ENCODE data around the gene RBMS3.
A peak's percentile ranks its signal among the peaks of the same experiment; 100 is the strongest.
"Not testable (repeated sequence)": the region's sequence is repeated elsewhere in the genome, so short reads cannot be mapped to it uniquely, and the experiment has no call there.

RBMS3 gene

DNA sequence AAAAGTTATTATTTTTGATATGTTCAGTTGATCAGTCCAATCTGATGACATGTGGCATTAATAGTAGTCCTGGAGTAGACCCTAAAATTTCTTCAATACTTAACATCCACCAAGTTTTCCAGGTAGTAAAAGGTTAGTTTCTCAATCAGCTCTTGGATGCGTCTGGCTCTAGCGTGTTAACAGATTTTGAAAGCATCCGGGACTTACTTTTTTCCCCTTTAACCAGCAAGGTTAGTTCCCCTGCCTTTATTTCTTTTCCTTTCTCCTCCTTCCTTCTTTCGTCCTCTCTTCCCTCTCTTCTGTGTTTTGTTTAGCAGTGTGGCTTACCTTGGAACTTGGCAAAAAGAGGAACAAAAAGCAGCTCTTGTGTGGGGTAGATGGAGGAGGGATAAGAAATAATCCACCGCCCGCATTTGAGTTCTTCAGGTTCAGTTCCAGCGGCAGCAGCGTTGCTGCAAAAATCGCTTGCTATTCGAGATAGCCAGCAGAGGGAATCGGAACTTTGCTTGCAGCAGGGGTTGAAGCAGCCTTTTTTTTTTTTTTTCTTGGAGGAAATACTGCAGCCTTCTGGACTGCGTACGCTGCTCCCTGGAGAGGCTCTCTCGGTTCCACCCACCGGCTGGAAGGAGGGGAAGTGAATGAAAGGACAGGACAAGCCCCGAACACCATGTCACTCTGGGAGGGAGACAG is at the start of gene RBMS3:
Gene RBMS3 (plus strand): TSS at position 668 of the 690 bp plus-strand sequence.
- DNase-seq (ENCODE audit: low spot score), result peak; percentile 70

DNA sequence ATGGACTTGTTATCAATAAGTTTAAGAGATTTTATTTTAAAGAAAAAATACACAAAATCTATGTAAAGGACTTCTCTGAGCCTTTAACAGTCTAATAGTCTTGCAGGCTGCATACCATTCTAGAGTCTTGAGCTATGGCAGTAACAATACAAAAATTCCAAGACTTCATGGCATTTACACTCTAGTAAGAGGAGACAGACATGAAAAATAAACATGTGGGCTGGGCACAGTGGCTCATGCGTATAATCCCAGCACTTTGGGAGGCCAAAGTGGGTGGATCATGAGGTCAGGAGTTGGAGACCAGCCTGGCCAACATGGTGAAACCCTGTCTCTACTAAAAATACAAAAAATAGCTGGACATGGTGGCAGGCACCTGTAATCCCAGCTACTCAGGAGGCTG is 47.7 kb upstream of the RBMS3 start:
- not testable (repeated sequence) for DNase-seq (ENCODE audit: low spot score)

DNA sequence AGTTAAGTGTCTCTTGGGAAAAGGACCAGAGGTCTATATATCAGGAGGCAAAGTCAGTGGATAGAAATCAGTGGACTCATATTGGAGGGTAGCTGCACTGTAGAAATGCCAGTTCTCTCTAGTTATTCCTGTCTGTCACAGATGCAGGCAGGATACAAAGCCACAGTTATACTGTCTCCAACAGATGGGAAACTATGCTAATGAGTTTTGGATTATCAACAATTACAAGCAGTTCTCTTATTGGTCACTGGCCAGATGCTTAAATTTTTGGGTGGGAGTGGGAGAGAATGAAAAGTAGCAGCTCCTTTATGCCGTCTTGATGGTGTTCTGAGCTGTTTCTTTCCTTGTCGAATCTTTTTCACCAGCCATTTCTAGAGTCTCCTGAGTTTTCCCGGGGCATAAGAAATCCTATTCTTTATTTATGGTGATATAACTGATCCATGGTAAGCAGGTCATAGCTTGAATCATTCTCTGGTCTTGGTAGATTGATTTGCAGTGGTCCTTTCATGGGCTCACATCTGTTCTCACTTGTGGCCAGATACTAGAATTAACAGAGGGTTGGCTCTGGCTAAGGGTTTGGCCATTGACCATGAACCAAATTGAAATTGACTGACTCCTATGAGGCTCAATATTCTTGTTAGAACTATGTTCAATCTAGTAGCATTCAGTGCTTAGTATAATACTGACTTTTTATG is 44.6 kb upstream of the RBMS3 start:
- no peak for DNase-seq (ENCODE audit: low spot score)

DNA sequence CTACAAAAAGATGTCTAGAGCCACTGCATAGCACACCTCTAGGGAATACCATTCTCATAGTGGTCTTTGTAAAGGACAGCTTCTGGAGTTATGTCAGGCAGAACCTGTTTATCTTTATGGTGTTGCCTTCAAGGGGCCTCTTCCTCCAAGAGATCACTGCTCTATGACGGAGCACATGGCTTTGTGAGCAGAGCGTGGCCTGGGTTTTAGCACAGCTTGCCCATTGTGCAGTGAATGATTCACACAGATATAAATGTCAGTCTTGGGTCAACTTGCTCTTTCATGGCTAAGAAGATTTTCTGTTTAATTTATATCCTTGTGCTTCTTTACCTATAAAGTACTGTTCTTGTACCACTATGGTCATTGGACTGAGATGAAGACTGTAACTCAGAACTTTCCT is 41.5 kb upstream of the RBMS3 start:
- DNase-seq (ENCODE audit: low spot score), result no peak

DNA sequence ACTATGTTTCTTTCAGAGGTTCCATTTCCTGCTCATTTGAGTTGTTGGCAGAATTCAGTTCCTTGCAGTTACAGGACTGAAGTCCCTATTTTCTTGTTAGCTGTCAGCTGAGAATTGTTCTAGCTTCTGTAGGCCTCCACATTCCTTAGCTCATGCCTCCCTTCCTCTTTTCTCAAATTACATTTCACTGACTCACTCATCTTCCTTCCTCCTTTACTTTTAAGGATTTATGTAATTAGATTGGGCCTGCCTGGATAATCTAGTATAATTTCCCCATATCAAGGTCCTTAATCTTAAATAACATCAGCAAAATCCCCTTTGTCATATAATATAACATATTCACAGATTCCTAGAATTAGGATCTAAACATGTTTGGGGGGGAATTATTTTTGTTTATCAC is 40.6 kb upstream of the RBMS3 start:
- no peak for DNase-seq (ENCODE audit: low spot score)

DNA sequence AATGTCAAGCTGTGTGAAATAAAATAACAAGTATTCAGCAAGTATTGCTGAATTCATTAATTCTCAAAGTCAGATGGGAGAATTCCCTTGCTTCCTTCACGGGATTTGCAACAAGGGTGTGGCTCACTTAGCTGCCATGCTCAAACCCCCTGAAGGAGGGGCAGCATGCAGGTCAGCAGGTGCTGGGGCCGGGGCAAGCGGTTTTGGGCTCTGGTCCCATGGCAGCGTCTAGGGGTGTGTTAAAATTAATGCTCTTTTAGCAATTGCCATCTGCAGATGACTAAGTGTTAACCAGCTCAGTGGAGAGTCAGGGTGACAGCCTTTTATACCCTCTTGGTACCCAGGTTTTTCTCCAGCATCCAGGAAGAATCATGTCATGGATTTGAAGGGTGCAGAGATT is 40.0 kb upstream of the RBMS3 start:
- no peak for DNase-seq (ENCODE audit: low spot score)

DNA sequence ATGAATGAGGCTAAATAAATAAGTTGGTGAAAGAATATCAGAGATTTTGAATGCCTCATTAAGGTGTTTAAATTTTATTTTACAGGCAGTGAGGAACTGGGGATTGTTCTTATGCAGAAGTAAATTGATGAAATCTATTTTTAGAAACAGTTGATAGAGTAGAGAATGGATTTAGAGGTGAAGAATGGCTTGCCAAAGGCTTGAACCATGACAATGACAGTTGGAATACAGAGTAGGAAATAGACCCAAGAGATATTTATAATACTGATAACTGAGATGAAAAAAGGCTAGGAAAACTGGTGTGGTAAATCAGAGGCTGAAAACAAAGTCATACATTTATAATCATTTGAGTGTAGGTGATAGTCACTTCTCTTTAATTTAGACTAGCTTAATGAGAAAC is 39.0 kb upstream of the RBMS3 start:
- no peak for DNase-seq (ENCODE audit: low spot score)

DNA sequence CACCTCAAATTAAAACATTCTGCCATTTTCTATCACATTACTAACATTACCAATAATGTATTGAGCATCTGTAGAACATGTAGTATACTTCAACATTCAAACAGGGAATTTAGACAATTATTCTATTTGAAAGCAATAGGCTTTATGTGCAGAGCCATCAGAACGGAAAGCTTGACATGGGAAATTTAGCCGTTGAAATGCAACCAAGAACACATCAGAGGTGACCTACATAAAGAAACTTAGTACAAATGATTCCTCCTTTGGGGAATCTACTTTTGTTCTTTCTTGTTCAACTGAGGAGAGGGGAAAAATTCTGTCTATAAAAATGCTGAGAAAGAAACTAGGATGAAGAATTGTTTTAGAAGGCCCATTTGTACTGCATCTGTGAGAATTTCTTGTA is 38.6 kb upstream of the RBMS3 start:
- no peak for DNase-seq (ENCODE audit: low spot score)

DNA sequence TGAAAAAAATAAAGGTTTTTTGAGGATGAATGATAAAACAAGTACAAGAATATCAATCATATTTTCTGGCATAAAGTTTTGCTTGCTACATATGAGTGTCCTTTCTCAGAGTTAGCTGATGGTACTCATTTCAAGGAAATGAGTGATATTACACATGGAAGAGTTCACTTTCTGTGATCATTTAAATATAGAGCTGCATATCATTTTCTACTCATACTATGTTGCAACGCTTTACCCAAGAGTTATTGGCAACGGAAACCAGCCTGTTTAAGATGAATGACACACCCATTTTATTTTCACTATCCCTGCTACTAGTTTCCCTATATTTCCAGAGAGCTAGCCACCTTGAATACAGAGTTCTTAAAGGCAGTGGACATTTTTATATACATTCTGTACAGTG is 35.4 kb upstream of the RBMS3 start:
- no peak for DNase-seq (ENCODE audit: low spot score)

DNA sequence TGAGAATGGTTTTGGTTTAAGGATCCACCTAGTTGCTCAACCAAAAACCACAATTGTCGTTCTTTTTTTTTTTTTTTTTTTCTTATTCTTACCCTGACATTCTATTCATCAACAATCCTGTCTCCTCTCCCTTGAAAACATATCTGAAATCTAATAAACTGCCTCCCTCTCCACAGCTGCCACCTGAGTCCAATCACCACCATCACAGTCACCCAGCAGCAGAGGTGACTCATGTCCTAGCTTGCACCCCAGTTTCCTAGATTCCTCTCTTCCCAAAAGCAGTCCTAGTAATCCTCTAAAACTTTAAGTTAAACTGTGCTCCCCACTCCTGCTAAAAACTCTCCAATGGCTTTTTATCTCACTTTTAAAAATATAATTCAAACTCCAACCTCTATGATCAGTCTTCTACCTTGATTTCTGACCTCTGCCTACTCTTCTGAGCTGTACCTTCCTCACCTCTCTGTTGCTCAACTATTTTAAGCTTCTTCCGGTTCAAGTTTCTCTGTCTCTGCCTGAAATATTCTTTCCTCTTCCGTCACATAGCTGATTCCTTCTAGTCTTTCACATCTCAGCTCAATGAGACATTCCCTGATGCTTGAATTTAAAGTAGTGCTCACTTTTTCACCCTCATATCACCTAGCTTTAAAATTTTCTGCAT is 33.7 kb upstream of the RBMS3 start:
- no peak for DNase-seq (ENCODE audit: low spot score)

DNA sequence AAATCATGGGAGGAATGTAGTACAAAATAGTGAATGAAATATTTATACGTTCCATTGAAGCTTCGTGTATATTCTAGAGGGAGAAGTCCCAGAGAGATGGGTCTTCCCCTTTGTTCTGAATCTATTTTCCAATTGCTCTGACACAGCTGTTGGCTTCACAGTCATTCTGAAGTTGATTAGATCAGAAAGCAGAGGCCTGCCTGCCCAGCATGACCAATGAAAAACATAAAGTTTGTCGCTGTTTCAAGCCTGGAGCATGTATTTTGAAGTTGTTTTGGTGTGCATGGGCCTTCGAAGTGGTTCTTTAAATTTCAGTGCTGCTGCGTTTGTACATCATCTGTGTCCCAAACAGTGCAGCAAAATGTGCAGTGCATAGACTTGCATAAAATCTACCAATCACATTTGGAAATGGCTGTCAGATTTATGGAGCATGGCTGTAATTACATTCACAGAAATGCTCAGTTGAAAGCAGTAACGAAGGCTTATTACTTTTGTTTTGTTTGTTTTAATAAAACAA is 31.0 kb upstream of the RBMS3 start:
- no peak for DNase-seq (ENCODE audit: low spot score)

DNA sequence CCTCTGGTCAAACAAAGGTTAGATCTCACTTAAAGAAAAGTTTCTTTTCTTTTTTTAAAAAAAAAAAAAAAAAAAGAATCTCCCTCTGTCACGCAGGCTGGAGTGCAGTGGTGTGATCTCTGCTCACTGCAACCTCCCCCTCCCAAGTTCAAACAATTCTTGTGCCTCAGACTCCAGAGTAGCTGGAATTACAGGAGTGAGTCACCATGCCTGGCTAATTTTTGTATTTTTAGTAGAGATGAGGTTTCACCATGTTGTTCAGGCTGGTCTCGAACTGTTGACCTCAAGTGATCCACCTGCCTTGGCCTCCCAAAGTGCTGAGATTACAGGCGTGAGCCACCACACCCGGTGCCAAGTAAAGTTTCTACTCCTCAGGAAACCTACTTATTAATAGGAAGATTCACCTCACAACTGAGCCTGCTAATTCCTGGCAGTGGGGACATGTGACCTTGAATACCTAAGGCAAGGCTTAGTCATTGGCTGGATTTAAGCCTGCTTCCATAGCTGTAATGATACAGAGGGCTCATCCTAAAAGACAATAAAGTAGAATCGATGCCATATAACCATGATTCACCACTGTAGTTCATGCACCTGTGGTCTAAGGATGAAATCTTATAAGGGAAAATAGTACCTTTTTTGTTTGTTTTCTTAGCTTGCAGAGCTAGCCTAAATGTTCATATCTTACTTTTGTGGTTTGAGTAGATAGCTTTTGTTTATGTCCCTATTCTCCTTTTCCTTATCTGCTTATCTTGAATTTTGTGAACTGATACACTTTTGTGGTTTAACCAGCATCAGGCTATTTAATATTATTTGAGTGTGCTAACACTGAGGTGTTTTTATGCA is 24.8 kb upstream of the RBMS3 start:
- no peak for DNase-seq (ENCODE audit: low spot score)

DNA sequence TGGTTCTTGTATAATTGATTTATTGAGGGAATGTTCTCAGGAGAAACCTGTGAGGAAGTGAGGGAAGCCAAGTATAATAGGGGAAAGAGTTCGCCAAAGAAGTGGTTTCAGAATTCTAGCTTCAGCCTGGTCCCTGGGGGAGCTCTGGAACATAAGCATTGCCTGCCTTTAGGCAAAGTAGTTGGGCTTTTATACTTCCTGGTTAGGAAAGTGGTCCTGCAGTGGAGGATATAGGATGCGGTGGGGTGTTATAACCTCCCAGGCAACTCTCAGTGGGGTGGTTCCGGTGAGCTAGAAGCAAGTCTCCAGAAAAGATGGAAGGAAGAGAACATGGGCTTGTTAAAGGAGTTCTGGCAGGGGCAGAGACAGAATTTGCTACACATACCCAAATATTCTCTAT is 22.7 kb upstream of the RBMS3 start:
- no peak for DNase-seq (ENCODE audit: low spot score)

DNA sequence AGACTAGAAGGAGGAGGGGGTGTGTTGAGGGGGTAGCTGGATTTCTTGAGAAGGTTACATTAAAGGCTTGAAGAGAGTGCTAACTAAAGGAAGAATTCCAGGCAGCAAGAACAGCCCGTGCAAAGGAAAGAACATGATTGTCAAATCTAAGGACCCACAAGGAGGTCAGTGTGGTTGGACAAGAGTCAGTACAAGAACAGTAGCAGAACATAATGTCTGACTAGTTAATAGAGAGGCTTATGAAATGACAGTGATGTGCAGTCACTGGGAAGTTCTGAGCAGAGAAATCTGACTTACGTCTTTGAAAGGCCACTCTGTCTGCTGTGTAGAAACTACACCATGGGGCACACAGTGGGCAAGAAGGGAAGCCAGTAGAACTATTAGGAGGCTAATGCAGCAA is 19.8 kb upstream of the RBMS3 start:
- no peak for DNase-seq (ENCODE audit: low spot score)

DNA sequence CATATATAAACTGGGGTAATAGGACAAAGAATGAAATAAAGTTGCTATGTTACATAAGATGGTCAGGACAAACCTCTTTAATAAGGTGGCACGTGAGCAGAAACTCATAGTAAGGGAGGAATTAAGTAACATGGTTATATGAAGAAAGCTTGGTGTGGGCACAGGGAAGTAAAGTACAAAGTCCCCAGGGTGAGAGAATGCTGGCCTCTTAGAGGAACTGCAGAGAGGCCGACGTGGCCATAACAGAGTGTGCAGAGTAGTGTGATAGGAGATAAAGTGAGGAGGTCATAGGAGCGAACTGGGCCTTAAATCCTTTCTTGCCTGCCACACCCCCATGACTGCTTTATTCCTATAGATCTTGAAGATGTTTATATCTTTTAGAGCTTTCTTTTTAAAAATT is 17.4 kb upstream of the RBMS3 start:
- DNase-seq (ENCODE audit: low spot score), result no peak

DNA sequence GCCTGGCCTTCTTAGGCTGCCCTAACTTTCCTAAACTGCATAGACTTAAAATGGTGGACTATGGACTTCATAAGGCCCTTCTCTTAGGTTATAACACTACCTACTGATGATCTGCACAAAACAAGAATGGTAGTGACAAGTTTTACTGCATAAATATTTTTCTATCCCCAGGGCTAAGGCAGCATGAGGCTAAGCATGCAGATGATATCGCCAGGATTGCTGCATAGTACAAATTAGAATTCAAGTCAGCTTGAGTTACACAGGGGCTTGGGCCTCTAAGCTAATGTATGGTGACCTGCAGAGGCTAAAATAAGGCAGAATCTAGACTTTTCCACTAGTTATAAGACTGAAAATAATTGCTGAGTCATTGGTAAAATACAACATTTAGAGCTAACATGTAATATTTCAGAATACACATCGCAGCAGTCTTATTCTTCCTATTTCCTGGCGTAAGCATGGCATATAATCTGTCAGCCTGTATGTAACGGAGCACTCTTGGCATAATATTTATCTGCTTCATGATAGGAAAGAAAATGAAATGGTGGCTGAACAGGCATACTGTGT is 15.3 kb upstream of the RBMS3 start:
- DNase-seq (ENCODE audit: low spot score), result no peak

DNA sequence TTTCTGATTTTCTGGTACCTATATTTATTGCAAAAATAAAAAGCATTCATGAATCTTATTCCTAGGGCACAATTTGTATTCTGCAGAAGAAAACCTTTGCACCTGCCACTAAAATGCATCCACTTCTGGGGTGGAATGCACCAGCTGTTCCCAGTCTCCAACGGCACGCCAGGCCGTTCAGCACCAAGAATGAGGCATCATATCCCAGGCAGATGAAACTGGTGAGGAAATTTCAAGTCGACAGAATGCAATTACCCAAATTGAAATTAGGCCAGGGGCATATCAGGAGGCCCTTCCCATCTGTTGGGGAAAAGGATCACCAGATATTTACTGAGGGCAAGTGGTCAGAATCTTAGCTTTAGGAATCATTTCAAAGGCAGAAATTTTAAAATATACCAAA is 13.6 kb upstream of the RBMS3 start:
- DNase-seq (ENCODE audit: low spot score), result no peak

DNA sequence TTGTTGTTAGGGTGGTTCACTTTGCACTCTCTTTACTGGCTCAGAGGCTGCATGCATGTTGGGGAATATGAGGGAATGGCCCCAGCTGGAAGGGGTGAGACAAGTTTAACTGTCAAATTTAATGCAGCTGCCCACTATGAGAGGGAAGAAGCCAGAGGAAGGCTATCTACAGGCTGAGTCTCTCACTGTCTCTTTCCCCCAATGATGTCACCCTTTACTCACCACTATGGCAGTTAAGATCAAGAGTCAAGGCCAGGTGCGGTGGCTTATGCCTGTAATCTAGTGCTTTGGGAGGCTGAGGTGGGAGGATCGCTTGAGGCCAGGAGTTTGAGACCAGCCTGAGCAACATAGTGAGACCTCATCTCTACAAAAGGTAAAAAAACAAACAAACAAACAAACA is 12.2 kb upstream of the RBMS3 start:
- no peak for DNase-seq (ENCODE audit: low spot score)

DNA sequence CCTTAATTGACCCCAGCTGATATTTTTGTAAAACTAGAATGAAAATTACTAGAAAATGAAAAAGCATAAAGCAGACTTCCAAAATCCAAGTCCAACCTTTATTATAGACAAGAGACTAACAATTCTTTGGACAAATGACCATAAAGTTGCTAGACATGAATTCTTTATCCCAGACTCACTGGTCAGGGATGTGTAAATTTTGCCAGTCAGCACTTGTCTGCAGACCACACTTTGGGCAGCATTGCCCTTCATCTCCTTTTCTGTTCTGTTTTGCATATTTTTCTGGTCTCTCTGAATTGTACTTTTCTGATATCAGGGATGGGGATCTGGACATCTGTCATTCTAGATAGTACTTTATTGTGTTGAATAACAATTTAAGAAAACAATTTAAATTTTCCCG is 10.1 kb upstream of the RBMS3 start:
- no peak for DNase-seq (ENCODE audit: low spot score)

DNA sequence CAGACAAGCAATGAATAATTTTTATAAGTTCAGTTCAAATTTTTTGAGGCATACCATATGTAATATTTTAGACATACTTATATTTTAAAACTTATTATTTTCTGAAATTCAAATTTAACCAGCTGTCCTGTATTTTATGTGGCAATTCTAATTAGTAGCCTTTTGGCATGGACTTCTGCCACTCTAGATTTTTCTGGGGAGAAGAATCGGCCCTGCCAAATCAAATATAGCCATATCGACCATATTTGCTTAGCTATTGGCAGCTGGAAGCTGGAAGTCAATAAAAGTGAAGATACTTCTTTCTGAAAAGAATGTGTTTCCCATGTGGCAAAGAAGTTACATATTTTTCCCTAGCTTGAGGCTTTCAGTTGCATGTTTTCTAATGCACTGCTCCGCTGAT is 9.4 kb upstream of the RBMS3 start:
- no peak for DNase-seq (ENCODE audit: low spot score)

DNA sequence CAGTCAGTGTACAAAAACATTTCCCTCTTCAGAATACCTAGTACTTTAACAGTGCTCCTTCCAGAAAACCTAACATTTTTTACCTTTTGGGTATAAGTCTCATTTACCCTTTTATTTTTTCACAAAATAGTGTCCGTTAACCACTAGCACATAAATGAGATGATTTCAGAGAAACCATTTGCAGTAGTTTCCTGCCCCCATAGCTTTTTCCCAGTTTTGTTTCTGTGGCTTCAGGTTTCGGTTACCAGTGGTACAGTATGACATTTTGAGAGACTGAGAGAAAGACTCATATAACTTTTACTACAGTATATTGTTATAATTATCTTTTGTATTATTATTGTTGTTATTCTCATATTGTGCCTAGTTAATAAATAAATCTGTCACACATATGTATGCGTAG is 6.2 kb upstream of the RBMS3 start:
- DNase-seq (ENCODE audit: low spot score), result no peak

DNA sequence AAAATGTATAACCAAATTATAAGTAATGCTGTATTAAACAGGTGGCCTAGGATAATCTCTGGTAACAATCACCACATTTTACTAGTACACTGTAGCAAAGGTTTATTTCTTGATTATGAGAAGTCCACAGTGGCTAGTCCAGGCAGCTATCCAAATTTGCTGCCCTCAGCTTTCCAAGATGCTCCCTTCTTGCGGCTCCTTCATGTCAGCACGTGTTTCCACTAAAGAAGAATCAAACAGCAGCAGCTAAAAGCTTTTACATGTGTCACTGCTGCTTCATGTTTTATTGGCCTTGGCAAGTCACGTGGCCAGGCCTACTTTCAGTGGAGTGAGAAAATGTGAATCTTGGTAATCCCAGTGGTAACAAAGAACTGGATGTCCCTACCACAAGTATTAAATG is 5.6 kb upstream of the RBMS3 start:
- DNase-seq (ENCODE audit: low spot score), result no peak

All from putamen (tissue), 1 donor.